SK-N-SH (cell line): ENCODE measurements around the gene MTG1. TPM values are rescaled to one million over a fixed set of nuclear protein-coding genes. Genes with fewer than 3 reads are reported as not detected.
"Not testable (repeated sequence)": the region's sequence is repeated elsewhere in the genome, so short reads cannot be mapped to it uniquely, and the experiment has no call there.

Experiments used
- CTCF ChIA-PET: fragments of 300-600, 350-600 bp; formaldehyde crosslinking; extraction: SDS; loops from one replicate; lab custom pipeline; 2021; lab: Yijun Ruan, JAX
- POLR2A ChIA-PET: fragments of 350-600 bp; sonication (Branson Sonifier 250); formaldehyde crosslinking; extraction: SDS; loops from one replicate; lab custom pipeline; 2020; ENCODE audit warnings: antibody characterized with exemption, inconsistent platforms; lab: Yijun Ruan, JAX
- DNase-seq: peaks from one replicate; pipeline ENCODE4 v3.0.0; 2012
- H2AFZ ChIP-seq: fragments of 200-600 bp; sonication (generic); 2 replicates; pipeline ENCODE4 v1.8.1; 2016; ENCODE audit warnings: antibody characterized with exemption, mild to moderate bottlenecking, low read depth
- H3F3A ChIP-seq: fragments of 200-600 bp; sonication (generic); replicated peaks from 2 replicates; pipeline ENCODE3; 2016; ENCODE audit warnings: antibody characterized with exemption, mild to moderate bottlenecking; ENCODE audit not compliant: insufficient read depth
- H3K27ac ChIP-seq, 2 experiments: fragments of 200-500 bp in 1 of 2; fragments of 200-600 bp in 1 of 2; sonication (Bioruptor generic) in 1 of 2; sonication (generic), shearing (Covaris generic) in 1 of 2; 2 replicates each; pipeline versions ENCODE4 v1.5.1 to v1.6.1; 2014 to 2016; ENCODE audit warnings: low read depth in 2 of 2, inconsistent platforms in 1 of 2, low read length in 1 of 2, mild to moderate bottlenecking in 1 of 2, mixed read lengths in 1 of 2
- H3K27me3 ChIP-seq: fragments of 200-600 bp; sonication (generic), shearing (Covaris generic); 2 replicates; pipeline ENCODE4 v1.6.1; 2016; ENCODE audit warnings: mixed run types; ENCODE audit not compliant: insufficient read depth
- H3K36me3 ChIP-seq, 2 experiments: fragments of 200-500 bp in 1 of 2; fragments of 200-600 bp in 1 of 2; sonication (Bioruptor generic) in 1 of 2; sonication (generic) in 1 of 2; replicated peaks in 1 of 2; 2 replicates each; pipeline versions ENCODE3 to v1.5.1; 2014 to 2016; ENCODE audit warnings: low read length in 1 of 2, mild to moderate bottlenecking in 1 of 2; ENCODE audit not compliant: insufficient read depth in 2 of 2, control insufficient read depth in 1 of 2
- H3K4me1 ChIP-seq, 2 experiments: fragments of 200-500 bp in 1 of 2; fragments of 200-600 bp in 1 of 2; sonication (Bioruptor generic) in 1 of 2; sonication (generic), shearing (Covaris generic) in 1 of 2; 2 replicates each; pipeline versions ENCODE4 v1.5.1 to v1.6.1; 2014 to 2016; ENCODE audit warnings: low read depth in 1 of 2, low read length in 1 of 2, mixed run types in 1 of 2; ENCODE audit not compliant: insufficient read depth in 2 of 2, control insufficient read depth in 1 of 2
- H3K4me2 ChIP-seq: fragments of 200-600 bp; sonication (generic), shearing (Covaris generic); 2 replicates; pipeline ENCODE4 v1.6.1; 2017; ENCODE audit warnings: mixed run types
- H3K4me3 ChIP-seq, 2 experiments: fragments of 200-500 bp in 1 of 2; fragments of 200-600 bp in 1 of 2; sonication (Bioruptor generic) in 1 of 2; sonication (generic), shearing (Covaris generic) in 1 of 2; 2 replicates each; pipeline versions ENCODE4 v1.5.1 to v1.8.1; 2014 to 2016; ENCODE audit warnings: low read depth in 2 of 2, inconsistent platforms in 1 of 2, low read length in 1 of 2, mild to moderate bottlenecking in 1 of 2, mixed read lengths in 1 of 2, moderate library complexity in 1 of 2
- H3K79me2 ChIP-seq: fragments of 200-600 bp; sonication (generic); 2 replicates; pipeline ENCODE4 v1.8.1; 2017; ENCODE audit warnings: mild to moderate bottlenecking; ENCODE audit not compliant: insufficient read depth
- H3K9ac ChIP-seq: fragments of 200-600 bp; sonication (generic); 2 replicates; pipeline ENCODE4 v1.6.1; 2017; ENCODE audit warnings: mixed run types
- H3K9me2 ChIP-seq: fragments of 200-600 bp; sonication (generic); 2 replicates; pipeline ENCODE4 v1.6.1; 2017; ENCODE audit warnings: mixed run types
- H3K9me3 ChIP-seq: fragments of 200-600 bp; sonication (generic); 2 replicates; pipeline ENCODE4 v1.6.1; 2017; ENCODE audit warnings: mixed run types, mild to moderate bottlenecking, moderate library complexity
- H4K20me1 ChIP-seq: fragments of 200-600 bp; sonication (generic); 2 replicates; pipeline ENCODE4 v1.6.1; 2017; ENCODE audit warnings: mild to moderate bottlenecking, mixed run types; ENCODE audit not compliant: insufficient read depth
- ELF1 ChIP-seq: IDR thresholded peaks from 2 replicates; pipeline ENCODE4 v1.4.0; 2012
- EP300 ChIP-seq, 2 experiments: IDR thresholded peaks; 2 replicates each; pipeline versions ENCODE4 v1.4.0 to v1.6.1; 2012; ENCODE audit warnings: borderline replicate concordance in 1 of 2, low read depth in 1 of 2, low read length in 1 of 2
- EZH2phosphoT487 ChIP-seq: fragments of 200-600 bp; sonication (generic); IDR thresholded peaks from 2 replicates; pipeline ENCODE4 v1.6.1; 2017; ENCODE audit warnings: low read depth, mixed run types, mild to moderate bottlenecking, antibody characterized with exemption, moderate library complexity, borderline replicate concordance
- FOSL2 ChIP-seq: IDR thresholded peaks from 2 replicates; pipeline ENCODE4 v1.4.0; 2012; ENCODE audit warnings: low read depth, mild to moderate bottlenecking, moderate library complexity, borderline replicate concordance
- GABPA ChIP-seq: IDR thresholded peaks from 2 replicates; pipeline ENCODE4 v1.4.0; 2012; ENCODE audit warnings: low read depth, mild to moderate bottlenecking
- MAX ChIP-seq: IDR thresholded peaks from 2 replicates; pipeline ENCODE4 v1.4.0; 2012; ENCODE audit warnings: low read depth
- NFIC ChIP-seq: IDR thresholded peaks from 2 replicates; pipeline ENCODE4 v1.4.0; 2012; ENCODE audit warnings: borderline replicate concordance
- NRF1 ChIP-seq: IDR thresholded peaks from 2 replicates; pipeline ENCODE4 v1.6.1; 2012; ENCODE audit warnings: low read depth, mild to moderate bottlenecking, low read length
- RFX5 ChIP-seq: IDR thresholded peaks from 2 replicates; pipeline ENCODE4 v1.6.1; 2012; ENCODE audit warnings: mild to moderate bottlenecking, improper control_type of control experiment, low read length
- RXRA ChIP-seq: IDR thresholded peaks from 2 replicates; pipeline ENCODE4 v1.4.0; 2012; ENCODE audit warnings: low read depth, mild to moderate bottlenecking, borderline replicate concordance
- SIN3A ChIP-seq: IDR thresholded peaks from 2 replicates; pipeline ENCODE4 v1.6.1; 2012; ENCODE audit warnings: low read depth, mild to moderate bottlenecking, low read length, moderate library complexity, borderline replicate concordance
- TAF1 ChIP-seq: IDR thresholded peaks from 2 replicates; pipeline ENCODE4 v1.6.1; 2012; ENCODE audit warnings: low read depth, mild to moderate bottlenecking, low read length, moderate library complexity, borderline replicate concordance
- TCF12 ChIP-seq: IDR thresholded peaks from 2 replicates; pipeline ENCODE4 v1.4.0; 2012
- WGBS: methylation state at CpG from one replicate; pipeline ENCODE4 v1.1.6; 2017; ENCODE audit warnings: low lambda C conversion rate; 5-methylcytosine and 5-hydroxymethylcytosine counted together
- polyA plus RNA-seq, 3 experiments: library from polyadenylated mRNA; depleted of rRNA; stranded (reverse); fragments of >200 nt; gene quantifications; 2 replicates each; pipeline ENCODE4 v1.2.3, GENCODE V29; 2012

Gene MTG1
- polyA plus RNA-seq, 1 of the 3 experiments (the other 2 are of a cell fraction), result 86.4 TPM

GRCh38 chr10:133467286-133467911 is 73.4 kb downstream of the MTG1 start:
- no peak for TF ChIP-seq NRF1
- TF ChIP-seq SIN3A, result no peak
- no peak for TF ChIP-seq RFX5
- TF ChIP-seq MAX, result no peak
- no peak for TF ChIP-seq TAF1
- no peak for TF ChIP-seq NFIC
- TF ChIP-seq EP300 (IDR thresholded peaks at IDR 0.05; ENCODE audit: borderline replicate concordance in 1 of 2, low read depth in 1 of 2, low read length in 1 of 2), result no peak
- no peak for TF ChIP-seq EZH2phosphoT487
- no peak for TF ChIP-seq GABPA
- no peak for TF ChIP-seq TCF12
- TF ChIP-seq RXRA, result no peak
- TF ChIP-seq ELF1, result no peak
- TF ChIP-seq FOSL2, result no peak
- CTCF ChIA-PET, result no interaction called here
- H3K36me3 ChIP-seq, result no peaks in the 10 kb centered on the region
- no peak overlapping the region for H3K4me2 ChIP-seq
- WGBS, result 49% methylated on average over 11 of the region's 17 CpGs
- H3K9me2 ChIP-seq, result no peaks in the 10 kb centered on the region
- no peak for DNase-seq
- no peaks in the 10 kb centered on the region for H3F3A ChIP-seq
- H3K79me2 ChIP-seq, result no peaks in the 10 kb centered on the region
- no peaks in the 10 kb centered on the region for H3K9me3 ChIP-seq
- H2AFZ ChIP-seq, result no peak overlapping the region
- no peak overlapping the region for H3K4me3 ChIP-seq
- H3K9ac ChIP-seq, result no peak overlapping the region
- H3K27ac ChIP-seq, result no peak overlapping the region
- no peaks in the 10 kb centered on the region for H3K27me3 ChIP-seq
- POLR2A ChIA-PET, result no interaction called here
- no peaks in the 10 kb centered on the region for H4K20me1 ChIP-seq
- no peaks in the 10 kb centered on the region for H3K4me1 ChIP-seq

- H4K20me1 ChIP-seq, H3K9ac ChIP-seq, H3K4me3 ChIP-seq, DNase-seq, H3K4me1 ChIP-seq, POLR2A ChIA-PET, H3K4me2 ChIP-seq, H2AFZ ChIP-seq, H3K36me3 ChIP-seq, H3K9me3 ChIP-seq, H3K27me3 ChIP-seq, H3K79me2 ChIP-seq, H3K27ac ChIP-seq, H3K9me2 ChIP-seq, CTCF ChIA-PET, H3F3A ChIP-seq: not testable (repeated sequence)
- WGBS, result 6% methylated on average over 3 of the region's 3 CpGs
Measured at GRCh38 chr10:133469205-133469604, 75.2 kb downstream of the MTG1 start.
